Stimulated activated naive B cell treated with anti-CD40 and anti-IgM and Interleukin-4, amounts not matched to agents 10 μg/mL and 1 μg/mL and 100 μg/mL, for 72 hours (primary cell): ENCODE data around the gene POLR3K.

ENCODE experiments used
- ATAC-seq, 2 donors: fragments of 150-1000 bp; cut with Tn5 transposase; replicated peaks; 2 replicates each; pipeline ENCODE4 v1.10.0; 2021; ENCODE audit warnings: moderate library complexity in 1 of 2
- DNase-seq: peaks from one replicate; pipeline ENCODE4 v3.0.0; 2021
- H3K27ac Mint-ChIP-seq: one replicate; pipeline ENCODE4 v1.8.0; 2022; ENCODE audit warnings: mild to moderate bottlenecking, mixed read lengths
- H3K27me3 Mint-ChIP-seq, 2 donors: one replicate each; pipeline ENCODE4 v1.8.0; 2022; ENCODE audit warnings: mixed read lengths in 2 of 2
- H3K36me3 Mint-ChIP-seq, 2 donors: one replicate each; pipeline ENCODE4 v1.8.0; 2022; ENCODE audit warnings: mixed read lengths in 2 of 2, mild to moderate bottlenecking in 1 of 2
- H3K4me1 Mint-ChIP-seq, 2 donors: one replicate each; pipeline ENCODE4 v1.8.0; 2022; ENCODE audit warnings: mixed read lengths in 2 of 2, mild to moderate bottlenecking in 1 of 2
- H3K4me3 Mint-ChIP-seq, 2 donors: one replicate each; pipeline ENCODE4 v1.8.0; 2022; ENCODE audit warnings: mild to moderate bottlenecking in 2 of 2, mixed read lengths in 2 of 2, moderate library complexity in 1 of 2
- H3K9me3 Mint-ChIP-seq, 2 donors: one replicate each; pipeline ENCODE4 v1.8.0; 2022; ENCODE audit warnings: mixed read lengths in 2 of 2, mild to moderate bottlenecking in 1 of 2

POLR3K gene

DNA sequence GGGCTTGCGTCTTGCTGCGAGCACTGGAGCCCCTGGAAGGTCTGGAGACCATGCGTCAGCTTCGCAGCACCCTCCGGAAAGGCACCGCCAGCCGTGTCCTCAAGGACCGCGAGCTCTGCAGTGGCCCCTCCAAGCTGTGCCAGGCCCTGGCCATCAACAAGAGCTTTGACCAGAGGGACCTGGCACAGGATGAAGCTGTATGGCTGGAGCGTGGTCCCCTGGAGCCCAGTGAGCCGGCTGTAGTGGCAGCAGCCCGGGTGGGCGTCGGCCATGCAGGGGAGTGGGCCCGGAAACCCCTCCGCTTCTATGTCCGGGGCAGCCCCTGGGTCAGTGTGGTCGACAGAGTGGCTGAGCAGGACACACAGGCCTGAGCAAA lies 32.0 kb upstream of the POLR3K start:
- Mint-ChIP-seq H3K4me1 (peaks cover 41 to 56% of the 10 kb centered on the region in 2 donors), H3K4me3 (no peak overlapping the region), H3K9me3 (no peaks in the 10 kb centered on the region), H3K27ac (peak overlapping the region; percentile 88), H3K27me3 (no peaks in the 10 kb centered on the region), H3K36me3 (peaks cover 56 to 59% of the 10 kb centered on the region in 2 donors)
- no peak for ATAC-seq
- no peak for DNase-seq

DNA sequence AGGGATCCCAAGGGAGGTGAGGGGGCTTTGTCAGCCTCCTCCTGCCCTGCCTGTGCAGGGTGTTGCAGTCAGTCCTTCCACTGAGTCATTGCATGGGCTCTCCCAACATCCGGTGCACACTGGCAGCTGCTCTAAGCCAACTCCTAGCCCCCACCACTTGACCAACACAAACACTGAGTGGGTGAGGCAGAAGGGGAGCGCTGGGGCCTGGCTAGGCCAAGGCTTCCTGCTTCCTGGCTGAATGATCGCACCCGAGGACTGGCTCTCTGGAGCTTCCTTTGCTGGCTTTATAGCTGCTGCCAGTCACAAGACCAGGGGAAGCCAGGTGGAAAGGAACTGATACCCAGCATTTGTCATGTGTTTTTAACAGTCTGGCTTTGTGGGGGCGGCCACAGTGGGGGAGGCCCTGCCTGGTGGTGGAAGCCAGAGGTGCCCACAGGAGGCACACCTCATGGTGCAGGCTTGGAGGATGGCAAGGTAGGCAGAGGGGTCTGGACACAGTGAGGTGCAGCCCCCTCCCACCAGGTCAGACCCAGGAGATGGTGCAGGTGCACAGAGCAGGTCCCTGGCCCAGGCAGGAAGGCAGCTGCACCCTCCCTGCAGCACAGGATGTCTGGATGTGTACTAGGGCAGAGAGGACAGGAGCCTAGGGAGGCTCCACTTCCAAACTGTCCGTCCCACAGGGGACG lies 31.5 kb upstream of the POLR3K start:
- Mint-ChIP-seq H3K27me3 (no peaks in the 10 kb centered on the region), H3K9me3 (no peaks in the 10 kb centered on the region), H3K4me3 (peak overlapping the region; percentile 66 to 75), H3K36me3 (peaks cover 55 to 59% of the 10 kb centered on the region in 2 donors), H3K4me1 (peaks cover 39 to 57% of the 10 kb centered on the region in 2 donors), H3K27ac (peak overlapping the region; percentile 88)
- DNase-seq (peak; percentile 86), ATAC-seq (peak; percentile 88 to 90)

DNA sequence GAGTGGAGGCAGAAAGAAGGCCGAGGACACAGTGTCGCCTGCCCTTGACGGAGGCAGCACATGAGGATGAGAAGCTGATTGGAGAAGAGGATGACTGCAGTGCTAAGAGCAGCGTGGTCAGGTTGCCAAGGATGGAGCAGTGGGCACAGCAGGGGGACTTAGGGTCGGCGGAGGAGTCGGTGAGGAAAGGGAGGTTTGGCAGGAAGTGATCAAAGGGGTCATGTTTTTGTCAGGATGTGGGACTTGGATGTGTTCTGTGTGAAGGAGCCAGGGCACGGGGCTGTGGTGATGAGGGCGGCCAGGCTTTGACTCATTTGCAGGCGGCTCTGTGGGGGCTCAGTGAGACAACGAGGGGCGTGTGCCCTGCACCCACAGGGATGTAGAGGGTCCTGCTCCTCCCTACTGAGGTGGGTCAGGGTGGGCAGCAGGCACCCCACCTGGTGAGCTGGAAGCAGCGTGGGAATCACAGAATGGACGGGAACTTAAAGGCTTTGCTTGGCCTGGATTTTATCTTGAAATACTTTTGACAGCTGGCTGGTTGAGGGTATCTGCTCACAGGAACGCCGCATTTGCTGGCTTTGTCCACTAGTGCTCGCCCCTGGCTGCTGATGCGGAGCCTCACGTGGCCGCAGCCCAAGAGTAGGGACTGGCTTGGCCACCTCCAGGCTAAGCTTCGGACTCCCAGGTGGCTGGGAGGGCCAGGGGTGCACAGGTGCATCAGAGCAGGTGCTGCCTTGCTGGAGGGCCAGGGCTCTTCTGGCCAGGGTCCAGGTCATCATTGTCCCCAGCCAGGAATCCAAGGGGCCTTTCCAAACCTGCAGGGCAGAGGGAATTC lies 30.6 kb upstream of the POLR3K start:
- Mint-ChIP-seq H3K27ac (peak overlapping the region; percentile 88), H3K36me3 (peaks cover 61% of the 10 kb centered on the region in 2 donors), H3K27me3 (no peaks in the 10 kb centered on the region), H3K9me3 (no peaks in the 10 kb centered on the region), H3K4me3 (peak overlapping the region; percentile 59 to 66), H3K4me1 (peaks cover 46 to 66% of the 10 kb centered on the region in 2 donors)
- ATAC-seq (peak in 1 of 2 donors; percentile 3), DNase-seq (no peak)

DNA sequence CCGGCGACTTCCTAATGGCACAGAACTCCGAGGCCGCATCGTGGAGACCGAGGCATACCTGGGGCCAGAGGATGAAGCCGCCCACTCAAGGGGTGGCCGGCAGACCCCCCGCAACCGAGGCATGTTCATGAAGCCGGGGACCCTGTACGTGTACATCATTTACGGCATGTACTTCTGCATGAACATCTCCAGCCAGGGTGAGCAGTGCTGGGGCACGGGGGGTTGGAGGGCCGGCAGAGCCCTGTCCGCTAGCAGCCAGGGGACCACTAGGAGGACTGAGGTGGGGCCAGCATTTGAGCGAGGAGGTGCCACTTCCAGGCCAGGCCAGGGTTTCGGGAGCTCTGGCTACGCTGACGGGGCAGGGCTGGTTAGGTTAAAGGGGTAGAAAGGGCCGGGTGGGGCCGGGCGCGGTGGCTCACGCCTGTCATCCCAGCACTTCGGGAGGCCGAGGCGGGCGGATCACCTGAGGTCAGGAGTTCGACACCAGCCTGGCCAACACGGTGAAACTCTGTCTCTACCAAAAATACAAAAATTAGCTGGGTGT lies 29.7 kb upstream of the POLR3K start:
- no peaks in the 10 kb centered on the region for H3K9me3 Mint-ChIP-seq
- H3K4me1 Mint-ChIP-seq: peaks cover 51 to 71% of the 10 kb centered on the region in 2 donors
- H3K27ac Mint-ChIP-seq: peak overlapping the region; percentile 88
- peaks cover 58% of the 10 kb centered on the region in 2 donors for H3K36me3 Mint-ChIP-seq
- no peak for DNase-seq
- no peak for ATAC-seq
- H3K4me3 Mint-ChIP-seq: peak overlapping the region in 1 of 2 donors; percentile 51
- H3K27me3 Mint-ChIP-seq: no peaks in the 10 kb centered on the region

DNA sequence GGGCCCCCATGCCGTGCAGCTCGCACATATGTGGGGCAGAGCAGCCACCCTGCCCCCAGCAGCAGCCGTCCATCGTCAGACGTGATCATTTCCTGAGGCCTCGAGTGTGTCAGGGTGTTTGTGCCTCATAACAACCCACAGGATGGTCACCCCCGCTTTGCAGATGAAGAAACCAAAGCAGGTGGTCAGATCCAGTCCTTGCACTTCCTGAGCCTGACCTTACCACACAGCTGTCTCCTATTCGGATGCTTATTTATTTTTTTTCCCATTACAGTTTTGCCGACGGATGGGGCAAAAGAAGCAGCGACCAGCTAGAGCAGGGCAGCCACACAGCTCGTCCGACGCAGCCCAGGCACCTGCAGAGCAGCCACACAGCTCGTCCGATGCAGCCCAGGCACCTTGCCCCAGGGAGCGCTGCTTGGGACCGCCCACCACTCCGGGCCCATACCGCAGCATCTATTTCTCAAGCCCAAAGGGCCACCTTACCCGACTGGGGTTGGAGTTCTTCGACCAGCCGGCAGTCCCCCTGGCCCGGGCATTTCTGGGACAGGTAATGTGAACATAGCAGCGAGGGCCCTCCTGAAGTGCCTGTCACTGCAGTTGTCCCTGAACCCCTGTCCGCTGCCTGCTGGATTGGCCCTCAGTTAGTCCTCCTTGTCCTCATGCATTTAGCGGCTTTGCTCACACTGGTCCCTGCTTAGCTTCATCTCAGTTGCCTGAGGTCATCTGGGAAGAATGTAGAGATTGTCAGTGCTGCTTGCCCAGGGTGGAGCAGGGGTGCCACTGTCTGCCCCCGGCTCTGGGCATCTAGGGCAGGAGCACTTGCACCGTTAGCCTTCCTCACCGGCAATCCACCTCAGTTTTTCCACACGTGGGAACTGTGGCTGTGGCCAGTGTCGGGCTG lies 26.0 kb upstream of the POLR3K start:
- ATAC-seq: no peak
- Mint-ChIP-seq H3K9me3 (no peaks in the 10 kb centered on the region), H3K27me3 (peaks cover 6 to 7% of the 10 kb centered on the region in 2 donors), H3K4me1 (peaks cover 46 to 67% of the 10 kb centered on the region in 2 donors), H3K27ac (peak overlapping the region; percentile 94), H3K36me3 (peaks cover 31 to 32% of the 10 kb centered on the region in 2 donors), H3K4me3 (peak overlapping the region; percentile 88 to 92)
- no peak for DNase-seq

DNA sequence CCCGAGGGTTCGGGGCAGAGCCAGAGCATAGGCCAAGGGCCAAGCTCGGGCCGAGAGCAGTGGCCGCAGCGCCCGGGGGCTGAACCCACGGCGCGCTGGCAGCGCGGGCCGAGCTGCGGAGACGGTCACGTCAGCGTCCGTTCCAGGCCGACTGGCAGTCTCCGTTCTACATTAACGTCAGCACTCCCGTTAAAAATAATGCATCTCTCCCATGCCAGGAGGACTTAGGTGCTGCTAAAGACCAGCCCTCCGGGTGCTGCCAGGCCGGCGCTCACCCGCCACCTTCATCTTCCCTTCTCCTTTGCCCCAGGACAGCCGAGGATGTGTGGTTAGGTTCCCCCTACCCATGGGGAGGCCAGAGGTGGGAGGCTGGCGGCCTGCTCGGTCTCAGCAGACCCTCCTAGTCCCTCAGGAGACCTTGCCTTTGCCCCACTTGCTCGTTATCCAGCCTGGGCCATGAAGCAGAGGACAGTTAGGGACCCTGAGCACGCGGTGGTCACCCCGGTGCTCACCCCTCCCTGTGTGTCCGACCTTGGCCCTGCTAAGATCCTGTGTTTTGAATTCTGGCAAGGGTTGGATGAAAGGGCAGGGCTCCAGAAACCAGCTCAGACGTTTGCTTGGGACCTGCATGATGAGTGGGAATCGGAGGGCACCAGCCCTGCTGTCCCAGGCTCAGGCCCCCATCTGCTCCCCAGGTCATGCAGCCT lies 25.2 kb upstream of the POLR3K start:
- Mint-ChIP-seq H3K4me3 (peak overlapping the region; percentile 88 to 92), H3K36me3 (peaks cover 24 to 26% of the 10 kb centered on the region in 2 donors), H3K27me3 (peaks cover 13 to 15% of the 10 kb centered on the region in 2 donors), H3K4me1 (peaks cover 41 to 59% of the 10 kb centered on the region in 2 donors), H3K27ac (peak overlapping the region; percentile 94), H3K9me3 (no peaks in the 10 kb centered on the region)
- DNase-seq: no peak
- ATAC-seq: peak; percentile 40 to 41

DNA sequence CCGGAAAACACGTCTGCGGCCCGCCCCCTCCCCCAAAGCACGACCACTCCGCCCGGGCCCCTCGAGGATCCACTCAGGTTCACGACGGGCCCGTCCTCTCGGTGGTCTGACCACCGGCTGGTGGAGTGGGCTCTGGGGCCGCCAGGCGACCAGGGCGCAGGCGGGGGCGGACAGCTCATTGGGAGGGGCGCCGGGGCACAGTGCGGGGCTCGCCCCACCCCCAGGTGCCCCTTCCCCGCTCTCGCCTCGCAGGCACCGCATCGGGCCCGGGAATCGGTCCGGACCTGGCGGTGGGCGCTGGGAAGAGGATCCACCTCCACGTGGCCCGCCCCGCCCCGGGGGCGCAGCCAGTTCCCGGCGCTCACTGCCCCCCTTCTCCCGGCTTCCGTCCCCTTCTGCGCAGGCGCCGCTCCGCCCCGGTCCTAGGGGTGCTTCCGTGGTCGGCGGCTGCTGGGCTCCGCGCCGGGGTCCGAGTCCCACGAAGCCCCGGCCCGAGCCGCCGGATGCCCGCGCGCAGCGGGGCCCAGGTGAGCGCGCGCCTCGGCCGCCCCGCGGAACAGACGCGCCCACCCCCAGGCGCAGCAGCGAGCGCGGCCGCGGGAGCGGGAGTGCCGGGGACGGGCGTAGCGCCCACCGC lies 24.5 kb upstream of the POLR3K start, which contains the start of gene MPG:
Gene MPG, plus strand, starts transcription at position 419 of the 637 bp plus-strand sequence. Its CDS starts 85 bp downstream, at position 504.
- peaks cover 38 to 53% of the 10 kb centered on the region in 2 donors for H3K4me1 Mint-ChIP-seq
- peaks cover 16 to 21% of the 10 kb centered on the region in 2 donors for H3K27me3 Mint-ChIP-seq
- DNase-seq: peak; percentile 80
- peak; percentile 77 to 84 for ATAC-seq
- peak within 1 kb of the TSS; percentile 94 for H3K27ac Mint-ChIP-seq
- no peaks in the 10 kb centered on the region for H3K9me3 Mint-ChIP-seq
- peaks cover 20% of the 10 kb centered on the region in 2 donors for H3K36me3 Mint-ChIP-seq
- H3K4me3 Mint-ChIP-seq: peak within 1 kb of the TSS; percentile 88 to 92

DNA sequence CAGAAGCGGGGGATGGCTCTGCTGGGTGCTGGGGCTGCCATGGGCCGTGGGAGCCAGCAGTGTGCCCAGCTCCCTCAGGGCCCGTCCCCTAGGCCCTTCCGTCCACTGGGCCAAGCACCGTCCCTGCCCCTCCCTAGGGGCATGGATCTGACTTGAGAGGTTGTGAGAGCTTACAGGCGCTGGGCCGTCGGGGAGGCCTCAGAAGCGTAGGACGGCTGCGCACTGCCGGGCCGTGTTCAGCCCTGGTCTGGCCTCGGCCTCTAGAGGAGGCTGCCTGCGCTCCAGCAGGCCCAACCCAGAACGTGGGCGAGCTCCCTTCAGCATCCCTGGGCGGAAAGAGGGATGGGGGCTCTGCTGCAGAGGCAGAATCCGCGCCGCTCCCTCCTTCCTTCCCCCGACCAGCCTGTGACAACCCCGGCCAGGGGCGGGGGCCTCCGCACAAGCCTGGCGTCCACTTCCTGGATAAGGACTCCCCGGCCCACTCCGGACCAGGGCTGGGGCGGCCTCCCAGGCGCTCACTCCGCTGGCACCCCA lies 23.9 kb upstream of the POLR3K start:
- Mint-ChIP-seq H3K27me3 (peaks cover 19 to 25% of the 10 kb centered on the region in 2 donors), H3K9me3 (no peaks in the 10 kb centered on the region), H3K4me1 (peaks cover 36 to 48% of the 10 kb centered on the region in 2 donors), H3K27ac (peak overlapping the region; percentile 85), H3K36me3 (peaks cover 15 to 16% of the 10 kb centered on the region in 2 donors), H3K4me3 (peak overlapping the region; percentile 84 to 88)
- peak; percentile 66 to 67 for ATAC-seq
- DNase-seq: peak; percentile 51

DNA sequence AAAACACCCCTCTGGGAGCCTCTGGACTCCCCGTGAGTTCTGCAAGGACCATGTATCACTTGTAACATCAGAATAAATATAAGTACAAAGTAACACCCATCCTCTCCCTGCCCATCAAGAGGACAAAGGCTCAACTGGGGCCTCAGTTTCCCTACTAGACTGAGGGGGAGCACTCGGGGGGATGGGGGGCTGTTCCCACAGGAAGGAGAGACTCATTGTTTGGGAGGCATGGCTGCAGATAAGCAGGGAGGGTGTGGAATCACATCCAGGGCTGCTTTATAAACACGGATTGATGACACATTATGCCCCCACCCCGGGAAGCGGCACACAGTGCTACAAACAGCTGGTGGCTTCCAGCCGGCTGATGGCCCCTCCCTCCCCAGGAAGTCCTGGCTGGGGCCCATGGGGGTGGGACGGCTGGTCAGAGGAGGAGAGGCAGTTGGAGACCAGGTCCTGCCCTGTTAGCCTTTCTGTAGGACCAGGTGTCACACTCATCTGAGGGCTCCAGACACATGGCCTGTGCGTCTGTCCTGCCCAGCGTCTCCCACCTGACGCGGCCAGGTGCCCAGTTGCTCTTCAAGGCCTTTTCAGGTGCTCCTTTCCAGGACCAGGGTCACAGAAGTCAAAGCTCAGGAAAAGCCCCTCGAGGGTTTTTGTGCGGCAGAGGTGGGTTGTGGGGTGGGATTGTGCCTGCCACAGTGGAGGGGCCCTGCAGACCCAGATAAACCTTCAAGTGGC lies 23.3 kb upstream of the POLR3K start:
- Mint-ChIP-seq H3K36me3 (peaks cover 15 to 16% of the 10 kb centered on the region in 2 donors), H3K9me3 (no peaks in the 10 kb centered on the region), H3K4me3 (peak overlapping the region; percentile 84 to 88), H3K27me3 (peaks cover 19 to 25% of the 10 kb centered on the region in 2 donors), H3K4me1 (peaks cover 32 to 44% of the 10 kb centered on the region in 2 donors), H3K27ac (peak overlapping the region; percentile 85)
- ATAC-seq (no peak), DNase-seq (no peak)

DNA sequence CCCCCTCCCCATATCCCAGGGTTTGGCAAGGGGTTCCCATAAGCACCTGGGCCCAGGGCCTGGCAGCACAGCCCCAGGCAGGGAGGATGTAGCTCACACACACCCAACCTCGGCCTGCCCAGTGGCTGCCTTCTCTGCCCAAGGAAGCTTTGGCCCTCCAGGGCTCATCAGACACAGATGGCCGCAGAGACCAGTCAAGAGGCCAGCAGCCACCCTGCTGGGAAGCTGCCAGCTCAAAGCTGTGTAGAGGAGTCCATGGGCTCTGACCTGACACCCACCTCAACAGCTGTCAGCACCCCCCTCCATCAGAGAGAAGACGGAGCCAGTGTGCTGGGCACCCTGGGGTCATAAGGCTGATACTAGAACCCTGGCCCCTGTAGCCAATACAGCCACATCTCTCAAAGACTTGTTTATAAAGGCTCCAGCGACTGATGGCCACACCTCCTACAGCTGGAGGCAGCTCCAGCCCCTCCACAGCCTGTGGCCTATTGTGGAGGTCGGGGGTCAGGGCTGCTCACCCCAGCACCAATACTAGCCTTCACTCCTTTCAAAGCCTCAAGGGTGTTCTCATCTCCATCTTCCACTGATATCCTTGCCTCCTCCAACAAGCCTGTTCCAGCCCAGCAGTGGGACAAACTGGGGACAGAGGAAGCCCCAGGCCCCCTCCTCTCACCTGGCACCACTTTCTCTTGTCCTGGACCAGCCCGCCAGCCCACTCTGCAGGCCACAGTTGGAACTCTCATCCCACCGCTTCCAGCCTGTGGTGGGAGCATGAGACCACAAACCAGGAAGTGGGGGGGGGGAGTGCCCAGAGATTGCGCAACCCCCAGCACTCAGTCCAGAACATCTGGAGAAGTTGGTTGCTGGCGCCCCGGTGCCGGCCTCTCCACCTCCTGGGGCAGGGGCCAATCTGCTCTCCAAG lies 22.4 kb upstream of the POLR3K start:
- Mint-ChIP-seq H3K27me3 (peaks cover 20 to 27% of the 10 kb centered on the region in 2 donors), H3K36me3 (peaks cover 12% of the 10 kb centered on the region in 2 donors), H3K4me1 (peaks cover 30 to 40% of the 10 kb centered on the region in 2 donors), H3K4me3 (peak overlapping the region in 1 of 2 donors; percentile 88), H3K27ac (peak overlapping the region; percentile 75), H3K9me3 (no peaks in the 10 kb centered on the region)
- DNase-seq (no peak), ATAC-seq (no peak)

DNA sequence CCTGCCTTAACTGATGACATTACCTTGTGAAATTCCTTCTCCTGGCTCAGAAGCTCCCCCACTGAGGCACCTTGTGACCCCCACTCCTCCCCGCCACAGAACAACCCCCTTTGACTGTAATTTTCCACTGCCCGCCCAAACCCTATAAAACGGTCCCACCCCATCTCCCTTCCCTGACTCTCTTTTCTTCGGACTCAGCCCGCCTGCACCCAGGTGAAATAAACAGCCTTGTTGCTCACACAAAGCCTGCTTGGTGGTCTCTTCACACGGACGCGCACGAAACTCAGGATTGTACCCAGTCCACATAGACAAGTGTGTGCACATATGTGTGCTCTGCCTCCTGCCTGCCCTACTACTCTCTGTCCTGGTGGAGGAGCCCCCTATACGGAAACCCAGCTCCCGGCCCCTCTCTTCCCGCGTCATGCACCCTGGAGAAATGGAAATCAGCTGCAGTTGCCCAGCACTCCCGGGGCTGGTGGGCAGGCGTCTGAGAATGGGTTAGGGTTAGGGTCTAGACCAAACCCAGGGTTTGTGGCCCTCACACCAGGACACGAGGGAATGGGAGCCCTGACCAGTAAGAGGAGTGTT lies 21.4 kb upstream of the POLR3K start:
- H3K36me3 Mint-ChIP-seq: peaks cover 2 to 6% of the 10 kb centered on the region in 2 donors
- ATAC-seq (no peak), DNase-seq (no peak)
- no peak overlapping the region for H3K27ac Mint-ChIP-seq
- no peaks in the 10 kb centered on the region for H3K9me3 Mint-ChIP-seq
- peaks cover 28 to 31% of the 10 kb centered on the region in 2 donors for H3K4me1 Mint-ChIP-seq
- H3K27me3 Mint-ChIP-seq: peaks cover 28 to 37% of the 10 kb centered on the region in 2 donors
- no peak overlapping the region for H3K4me3 Mint-ChIP-seq
